Activated CD4-positive, alpha-beta T cell treated with anti-CD3 and anti-CD28 coated beads, Interleukin-2, amount 50 U/mL, for 1 hour (primary cell): Measurements from ENCODE around the gene FOXP1.
"Not testable (repeated sequence)": the region's sequence is repeated elsewhere in the genome, so short reads cannot be mapped to it uniquely, and the experiment has no call there.

Experiments used
- DNase-seq: peaks from one replicate; pipeline ENCODE4 v3.0.0-alpha.2; 2020

Gene FOXP1

GRCh38 chr3:71526448-71526847 is 57.1 kb downstream of the FOXP1 start:
- not testable (repeated sequence) for DNase-seq

GRCh38 chr3:71525391-71525790 is 58.1 kb downstream of the FOXP1 start:
- DNase-seq: no peak

GRCh38 chr3:71524672-71525071 is 58.9 kb downstream of the FOXP1 start:
- DNase-seq: no peak

- DNase-seq: no peak
Measured at GRCh38 chr3:71523628-71524027, 59.9 kb downstream of the FOXP1 start.

GRCh38 chr3:71521940-71522876 is 61.3 kb downstream of the FOXP1 start:
- DNase-seq: no peak

GRCh38 chr3:71521021-71521352 is 62.5 kb downstream of the FOXP1 start:
- DNase-seq: no peak

- no peak for DNase-seq
Measured at GRCh38 chr3:71520161-71521020, 63.1 kb downstream of the FOXP1 start.

GRCh38 chr3:71518089-71518488 is 65.4 kb downstream of the FOXP1 start:
- DNase-seq: no peak

- no peak for DNase-seq
Measured at GRCh38 chr3:71517271-71517791, 66.2 kb downstream of the FOXP1 start.

GRCh38 chr3:71515636-71516365 is 67.7 kb downstream of the FOXP1 start:
- DNase-seq: no peak

GRCh38 chr3:71514621-71515020 is 68.9 kb downstream of the FOXP1 start:
- no peak for DNase-seq

- no peak for DNase-seq
Measured at GRCh38 chr3:71513515-71513914, 70.0 kb downstream of the FOXP1 start.

- DNase-seq: no peak
Measured at GRCh38 chr3:71513081-71513480, 70.4 kb downstream of the FOXP1 start.

GRCh38 chr3:71512544-71512943 is 71.0 kb downstream of the FOXP1 start:
- no peak for DNase-seq

GRCh38 chr3:71512000-71512399 is 71.5 kb downstream of the FOXP1 start:
- DNase-seq: peak; percentile 31

GRCh38 chr3:71511446-71511845 is 72.1 kb downstream of the FOXP1 start:
- DNase-seq: no peak

GRCh38 chr3:71511037-71511436 is 72.5 kb downstream of the FOXP1 start:
- no peak for DNase-seq

- no peak for DNase-seq
Measured at GRCh38 chr3:71510510-71510909, 73.0 kb downstream of the FOXP1 start.

- DNase-seq: no peak
Measured at GRCh38 chr3:71509066-71509465, 74.5 kb downstream of the FOXP1 start.

GRCh38 chr3:71505767-71506350 is 77.7 kb downstream of the FOXP1 start:
- DNase-seq: no peak

- DNase-seq: peak; percentile 23
Measured at GRCh38 chr3:71504250-71505036, 79.1 kb downstream of the FOXP1 start.
